ENCODE data around the gene ASTN1.

The ASTN1 gene

GRCh38 chr1:177035586-177035985 lies 128.9 kb downstream of the ASTN1 start:
- H3K36me3 ChIP-seq (ENCODE audit: insufficient read depth, low read length), result no peaks in the 10 kb centered on the region
- H3K4me3 ChIP-seq (ENCODE audit: low read length, poor library complexity, severe bottlenecking), result no peak overlapping the region
- H4K20me1 ChIP-seq (ENCODE audit: insufficient read depth, low read length, poor library complexity, severe bottlenecking), result no peaks in the 10 kb centered on the region
- no peaks in the 10 kb centered on the region for H3K79me2 ChIP-seq (ENCODE audit: insufficient read depth, low read length)
- no peaks in the 10 kb centered on the region for H3K9me2 ChIP-seq (replicated peaks; ENCODE audit: low read depth, low read length)
- no peaks in the 10 kb centered on the region for H3K4me1 ChIP-seq (ENCODE audit: insufficient read depth, low read length, poor library complexity, severe bottlenecking)
- H3K4me2 ChIP-seq (ENCODE audit: low read depth, low read length, poor library complexity, severe bottlenecking), result no peak overlapping the region
- no peaks in the 10 kb centered on the region for H3K27me3 ChIP-seq (ENCODE audit: insufficient read depth, low read length, poor library complexity, severe bottlenecking)
- TF ChIP-seq CTCF (conservative IDR thresholded peaks at IDR 0.05; ENCODE audit: low read length), result no peak
- TF ChIP-seq EZH2phosphoT487 (IDR thresholded peaks at IDR 0.05; ENCODE audit: borderline replicate concordance), result no peak
- H2AFZ ChIP-seq (ENCODE audit: low read length), result no peak overlapping the region
- H3K9ac ChIP-seq (ENCODE audit: low read depth, low read length, poor library complexity, severe bottlenecking), result no peak overlapping the region
- no peaks in the 10 kb centered on the region for H3K9me3 ChIP-seq (ENCODE audit: insufficient read depth, low read depth, low read length)
- H3F3A ChIP-seq (ENCODE audit: low read depth), result no peaks in the 10 kb centered on the region

- Histone ChIP-seq H3K36me3 (ENCODE audit: insufficient read depth, low read length) (no peaks in the 10 kb centered on the region), H3K4me2 (ENCODE audit: low read depth, low read length, poor library complexity, severe bottlenecking) (no peak overlapping the region), H3K9ac (ENCODE audit: low read depth, low read length, poor library complexity, severe bottlenecking) (no peak overlapping the region), H3K4me1 (ENCODE audit: insufficient read depth, low read length, poor library complexity, severe bottlenecking) (no peaks in the 10 kb centered on the region), H3K27me3 (ENCODE audit: insufficient read depth, low read length, poor library complexity, severe bottlenecking) (no peaks in the 10 kb centered on the region), H3F3A (ENCODE audit: low read depth) (no peaks in the 10 kb centered on the region), H2AFZ (ENCODE audit: low read length) (no peak overlapping the region), H4K20me1 (ENCODE audit: insufficient read depth, low read length, poor library complexity, severe bottlenecking) (no peaks in the 10 kb centered on the region), H3K9me2 (replicated peaks; ENCODE audit: low read depth, low read length) (no peaks in the 10 kb centered on the region), H3K79me2 (ENCODE audit: insufficient read depth, low read length) (no peaks in the 10 kb centered on the region), H3K9me3 (ENCODE audit: insufficient read depth, low read depth, low read length) (no peaks in the 10 kb centered on the region), H3K4me3 (ENCODE audit: low read length, poor library complexity, severe bottlenecking) (no peak overlapping the region)
- no peak for TF ChIP-seq EZH2phosphoT487 (IDR thresholded peaks at IDR 0.05; ENCODE audit: borderline replicate concordance)
- TF ChIP-seq CTCF (conservative IDR thresholded peaks at IDR 0.05; ENCODE audit: low read length), result no peak
Measured at GRCh38 chr1:177033628-177034027, 130.9 kb downstream of the ASTN1 start.

GRCh38 chr1:177032434-177032833 lies 132.1 kb downstream of the ASTN1 start:
- Histone ChIP-seq H3K79me2 (ENCODE audit: insufficient read depth, low read length) (no peaks in the 10 kb centered on the region), H4K20me1 (ENCODE audit: insufficient read depth, low read length, poor library complexity, severe bottlenecking) (no peaks in the 10 kb centered on the region), H3K9me3 (ENCODE audit: insufficient read depth, low read depth, low read length) (no peaks in the 10 kb centered on the region), H3K27me3 (ENCODE audit: insufficient read depth, low read length, poor library complexity, severe bottlenecking) (no peaks in the 10 kb centered on the region), H3K4me2 (ENCODE audit: low read depth, low read length, poor library complexity, severe bottlenecking) (no peak overlapping the region), H3F3A (ENCODE audit: low read depth) (no peaks in the 10 kb centered on the region), H3K9me2 (replicated peaks; ENCODE audit: low read depth, low read length) (no peaks in the 10 kb centered on the region), H3K4me1 (ENCODE audit: insufficient read depth, low read length, poor library complexity, severe bottlenecking) (no peaks in the 10 kb centered on the region), H3K4me3 (ENCODE audit: low read length, poor library complexity, severe bottlenecking) (no peak overlapping the region), H2AFZ (ENCODE audit: low read length) (no peak overlapping the region), H3K36me3 (ENCODE audit: insufficient read depth, low read length) (no peaks in the 10 kb centered on the region), H3K9ac (ENCODE audit: low read depth, low read length, poor library complexity, severe bottlenecking) (no peak overlapping the region)
- no peak for TF ChIP-seq EZH2phosphoT487 (IDR thresholded peaks at IDR 0.05; ENCODE audit: borderline replicate concordance)
- TF ChIP-seq CTCF (conservative IDR thresholded peaks at IDR 0.05; ENCODE audit: low read length), result no peak

All from Loucy (cell line).